GM12878 (cell line): ENCODE data around the gene MAX. TPM values are rescaled to one million over a fixed set of nuclear protein-coding genes. Genes with fewer than 3 reads are reported as not detected.

Experiments
- ATAC-seq: fragments of 200-7000 bp; cut with Tn5 transposase; 3 replicates; pipeline ENCODE4 v1.9.1; 2020; ENCODE audit warnings: mild to moderate bottlenecking, moderate library complexity
- BruUV-seq: library from RNA; stranded (reverse); fragments of 400-500 nt; replicated peaks from 2 replicates; lab custom pipeline; 2021; lab: Mats Ljungman, UMichigan
- CTCF ChIA-PET: fragments of 300-600 bp; sonication (Branson Sonifier 250); formaldehyde crosslinking; extraction: SDS; loops from one replicate; lab custom pipeline; 2021; ENCODE audit warnings: inconsistent platforms; lab: Yijun Ruan, JAX
- POLR2A ChIA-PET: fragments of 350-600 bp; formaldehyde crosslinking; extraction: SDS; loops from one replicate; lab custom pipeline; 2021; ENCODE audit warnings: inconsistent platforms; lab: Charles Lee
- RAD21 ChIA-PET: fragments of 300-600 bp; sonication (Branson Sonifier 250); formaldehyde crosslinking; loops from one replicate; lab custom pipeline; 2023; ENCODE audit warnings: antibody characterized with exemption; ENCODE audit not compliant: unreplicated experiment; lab: Charles Lee
- SMC1A ChIA-PET: fragments of 300-600 bp; sonication (Branson Sonifier 250); formaldehyde crosslinking; loops from one replicate; lab custom pipeline; 2023; ENCODE audit not compliant: unreplicated experiment, uncharacterized antibody; lab: Charles Lee
- DNase-seq: peaks from one replicate; pipeline ENCODE4 v3.0.0-alpha.2; 2011; ENCODE audit warnings: low read depth, low spot score
- FAIRE-seq: peaks from 3 replicates; lab custom pipeline; 2011; peaks lifted over from hg19 to GRCh38; lab: Jason Lieb, UNC
- H2AFZ ChIP-seq: 2 replicates; pipeline ENCODE4 v1.6.0; 2011; ENCODE audit warnings: low read depth, low read length, control low read depth; ENCODE audit not compliant: control insufficient read depth
- H3K27ac ChIP-seq: 2 replicates; pipeline ENCODE4 v1.5.1; 2011; ENCODE audit warnings: control low read depth; ENCODE audit not compliant: control insufficient read depth, insufficient read depth
- H3K27me3 ChIP-seq, 2 experiments: replicated peaks in 1 of 2; 2 replicates each; pipeline versions ENCODE4 v1.6.0 to v1.6.1; 2011; ENCODE audit warnings: low read length in 1 of 2; ENCODE audit not compliant: control insufficient read depth in 2 of 2, insufficient read depth in 2 of 2
- H3K36me3 ChIP-seq, 2 experiments: 2 replicates each; pipeline ENCODE4 v1.5.1; 2011; ENCODE audit warnings: low read length in 1 of 2; ENCODE audit not compliant: control insufficient read depth in 2 of 2, insufficient read depth in 2 of 2
- H3K4me1 ChIP-seq: 2 replicates; pipeline ENCODE4 v1.6.1; 2011; ENCODE audit warnings: mild to moderate bottlenecking, low read length, moderate library complexity, mixed read lengths; ENCODE audit not compliant: control insufficient read depth, insufficient read depth
- H3K4me2 ChIP-seq: 2 replicates; pipeline ENCODE4 v1.6.0; 2011; ENCODE audit warnings: control low read depth; ENCODE audit not compliant: control insufficient read depth, insufficient read depth
- H3K4me3 ChIP-seq: fragments of 200-600 bp; sonication (generic); 2 replicates; pipeline ENCODE4 v1.5.1; 2016
- H3K79me2 ChIP-seq: 2 replicates; pipeline ENCODE4 v1.6.0; 2011; ENCODE audit warnings: low read length; ENCODE audit not compliant: control insufficient read depth, insufficient read depth
- H3K9ac ChIP-seq: 2 replicates; pipeline ENCODE4 v1.8.0; 2011; ENCODE audit warnings: low read length, control low read depth, mixed read lengths; ENCODE audit not compliant: control insufficient read depth, insufficient read depth
- H3K9me3 ChIP-seq: replicated peaks from 3 replicates; pipeline ENCODE4 v1.5.1; 2011; ENCODE audit warnings: mild to moderate bottlenecking, low read length; ENCODE audit not compliant: control insufficient read depth, insufficient read depth
- H4K20me1 ChIP-seq: 2 replicates; pipeline ENCODE4 v1.6.0; 2011; ENCODE audit not compliant: control insufficient read depth, insufficient read depth
- CHD1 ChIP-seq: IDR thresholded peaks from 2 replicates; pipeline ENCODE4 v1.6.1; 2012; ENCODE audit warnings: low read depth, low read length, improper control_type of control experiment
- RFX5 ChIP-seq: IDR thresholded peaks from 2 replicates; pipeline ENCODE4 v1.6.1; 2011; ENCODE audit warnings: low read depth, low read length, improper control_type of control experiment
- SKIL ChIP-seq: fragments of 450-650 bp; IDR thresholded peaks from 2 replicates; pipeline ENCODE4 v1.6.1; 2017; ENCODE audit warnings: mild to moderate bottlenecking, low read depth, inconsistent platforms; ENCODE audit not compliant: poor library complexity, severe bottlenecking
- WGBS: methylation state at CpG from one replicate; pipeline ENCODE4 v1.1.6; 2016; ENCODE audit warnings: low lambda C conversion rate; ENCODE audit not compliant: insufficient replicate concordance, insufficient coverage; ENCODE audit errors: missing lambda C conversion rate; 5-methylcytosine and 5-hydroxymethylcytosine counted together
- in situ Hi-C: fragments of 300-500 bp; cut with MboI; formaldehyde crosslinking; loops from 9 replicates; pipeline ENCODE4 v1.14.3; 2018; ENCODE audit warnings: mixed read lengths
- intact Hi-C: fragments of 100-400 bp; cut with micrococcal nuclease; formaldehyde crosslinking; loops from one replicate; pipeline ENCODE4 v1.14.2; 2022; ENCODE audit not compliant: unreplicated experiment
- polyA plus RNA-seq, 11 experiments: library from polyadenylated mRNA; depleted of rRNA in 4 of 11; unstranded in 6 of 11; stranded (reverse) in 5 of 11; fragments of >200 nt; fragmentation: Nextera tagmentation in 4 of 11; fragmentation: Illumina TruSeq in 1 of 11; extraction: Ambion mirVana in 4 of 11; extraction: Trizol in 1 of 11; gene quantifications; 1 replicate in 1 of 11; 2 replicates in 10 of 11; pipeline versions ENCODE4 v1.2.1 to v1.2.3, GENCODE V29; 2011 to 2016; ENCODE audit warnings: inconsistent platforms in 2 of 11, missing spikeins in 2 of 11, low read depth in 1 of 11
- total RNA-seq, 4 experiments: library from RNA; depleted of rRNA in 3 of 4; stranded (reverse); fragments of >200 nt in 3 of 4; fragmentation: Illumina TruSeq in 1 of 4; extraction: Trizol in 1 of 4; gene quantifications; 2 replicates each; pipeline versions ENCODE4 v1.2.1 to v1.2.3, GENCODE V29; 2013 to 2021
- TF ChIP-seq, protein P1 (sequence below): IDR thresholded peaks from 2 replicates; pipeline ENCODE4 v1.6.1; 2011; ENCODE audit warnings: low read depth, mild to moderate bottlenecking, low read length, moderate library complexity, borderline replicate concordance; ENCODE audit errors: extremely low read depth
- TF ChIP-seq, protein P2 (sequence below): fragments of 450-650 bp; formaldehyde crosslinking; IDR thresholded peaks from 2 replicates; pipeline ENCODE4 v1.4.0; 2020; ENCODE audit warnings: mild to moderate bottlenecking, moderate library complexity

The MAX gene
- total and polyA plus RNA-seq, 10 of the 15 experiments (the other 5 are each of a cell fraction or from before 2014, with no cell fraction given): 21.5 to 122 (median 67.5) TPM

- SMC1A ChIA-PET: no interaction called here
- CTCF ChIA-PET: interaction anchor here (0.8 kb wide), 1 partner anchor 33 kb away, joined by 3 read pairs; no protein-coding TSS in a partner anchor
- Histone ChIP-seq H3K4me2 (no peak overlapping the region), H3K4me3 (no peak overlapping the region), H4K20me1 (no peaks in the 10 kb centered on the region), H2AFZ (no peak overlapping the region), H3K79me2 (no peaks in the 10 kb centered on the region), H3K9me3 (no peaks in the 10 kb centered on the region), H3K4me1 (no peaks in the 10 kb centered on the region), H3K9ac (no peak overlapping the region), H3K27ac (no peak overlapping the region), H3K36me3 (peaks cover 2 to 6% of the 10 kb centered on the region in 2 experiments), H3K27me3 (no peaks in the 10 kb centered on the region)
- POLR2A ChIA-PET: no interaction called here
- no TSS peak for BruUV-seq
- no peak for TF ChIP-seq SKIL
- TF ChIP-seq, protein P1, sequence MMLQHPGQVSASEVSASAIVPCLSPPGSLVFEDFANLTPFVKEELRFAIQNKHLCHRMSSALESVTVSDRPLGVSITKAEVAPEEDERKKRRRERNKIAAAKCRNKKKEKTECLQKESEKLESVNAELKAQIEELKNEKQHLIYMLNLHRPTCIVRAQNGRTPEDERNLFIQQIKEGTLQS: no peak
- TF ChIP-seq CHD1: no peak
- TF ChIP-seq, protein P2, sequence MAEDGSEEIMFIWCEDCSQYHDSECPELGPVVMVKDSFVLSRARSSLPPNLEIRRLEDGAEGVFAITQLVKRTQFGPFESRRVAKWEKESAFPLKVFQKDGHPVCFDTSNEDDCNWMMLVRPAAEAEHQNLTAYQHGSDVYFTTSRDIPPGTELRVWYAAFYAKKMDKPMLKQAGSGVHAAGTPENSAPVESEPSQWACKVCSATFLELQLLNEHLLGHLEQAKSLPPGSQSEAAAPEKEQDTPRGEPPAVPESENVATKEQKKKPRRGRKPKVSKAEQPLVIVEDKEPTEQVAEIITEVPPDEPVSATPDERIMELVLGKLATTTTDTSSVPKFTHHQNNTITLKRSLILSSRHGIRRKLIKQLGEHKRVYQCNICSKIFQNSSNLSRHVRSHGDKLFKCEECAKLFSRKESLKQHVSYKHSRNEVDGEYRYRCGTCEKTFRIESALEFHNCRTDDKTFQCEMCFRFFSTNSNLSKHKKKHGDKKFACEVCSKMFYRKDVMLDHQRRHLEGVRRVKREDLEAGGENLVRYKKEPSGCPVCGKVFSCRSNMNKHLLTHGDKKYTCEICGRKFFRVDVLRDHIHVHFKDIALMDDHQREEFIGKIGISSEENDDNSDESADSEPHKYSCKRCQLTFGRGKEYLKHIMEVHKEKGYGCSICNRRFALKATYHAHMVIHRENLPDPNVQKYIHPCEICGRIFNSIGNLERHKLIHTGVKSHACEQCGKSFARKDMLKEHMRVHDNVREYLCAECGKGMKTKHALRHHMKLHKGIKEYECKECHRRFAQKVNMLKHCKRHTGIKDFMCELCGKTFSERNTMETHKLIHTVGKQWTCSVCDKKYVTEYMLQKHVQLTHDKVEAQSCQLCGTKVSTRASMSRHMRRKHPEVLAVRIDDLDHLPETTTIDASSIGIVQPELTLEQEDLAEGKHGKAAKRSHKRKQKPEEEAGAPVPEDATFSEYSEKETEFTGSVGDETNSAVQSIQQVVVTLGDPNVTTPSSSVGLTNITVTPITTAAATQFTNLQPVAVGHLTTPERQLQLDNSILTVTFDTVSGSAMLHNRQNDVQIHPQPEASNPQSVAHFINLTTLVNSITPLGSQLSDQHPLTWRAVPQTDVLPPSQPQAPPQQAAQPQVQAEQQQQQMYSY (CRISPR knock-in tag): no peak
- TF ChIP-seq RFX5: no peak
- FAIRE-seq (no peak), ATAC-seq (no peak), DNase-seq (no peak)
- RAD21 ChIA-PET: no interaction called here
- in situ Hi-C loops (no loop called here), intact Hi-C loops (no loop called here)
- 80% methylated on average over 23 of the region's 23 CpGs for WGBS
Observed at GRCh38 chr14:65054471-65055085, 47.7 kb downstream of the MAX start.
